HG02571 (cell line): Measurements from ENCODE around the gene SMOC1.
"Not testable (repeated sequence)": the region's sequence is repeated elsewhere in the genome, so short reads cannot be mapped to it uniquely, and the experiment has no call there.

Experiments used
- ATAC-seq: cut with Tn5 transposase; IDR thresholded peaks from one replicate; pipeline ENCODE4 v1.9.1; 2021; ENCODE audit warnings: mild to moderate bottlenecking, moderate library complexity; ENCODE audit not compliant: unreplicated experiment

SMOC1 gene

GRCh38 chr14:69896972-69897371, 17.8 kb downstream of the SMOC1 start:
- ATAC-seq = no peak

GRCh38 chr14:69900603-69901002, 21.4 kb downstream of the SMOC1 start:
- no peak for ATAC-seq

- ATAC-seq = no peak
These were observed 22.1 kb downstream of the SMOC1 start for GRCh38 chr14:69901113-69901951.

- not testable (repeated sequence) for ATAC-seq
These were observed 23.8 kb downstream of the SMOC1 start for GRCh38 chr14:69903046-69903445.

GRCh38 chr14:69904246-69904645, 25.0 kb downstream of the SMOC1 start:
- ATAC-seq = no peak

GRCh38 chr14:69906201-69906600, 27.0 kb downstream of the SMOC1 start:
- ATAC-seq = no peak

GRCh38 chr14:69909826-69910550, 30.8 kb downstream of the SMOC1 start:
- no peak for ATAC-seq

- ATAC-seq = no peak
These were observed 31.7 kb downstream of the SMOC1 start for GRCh38 chr14:69910871-69911270.

- no peak for ATAC-seq
These were observed 34.5 kb downstream of the SMOC1 start for GRCh38 chr14:69913686-69914085.

GRCh38 chr14:69916396-69916795, 37.2 kb downstream of the SMOC1 start:
- no peak for ATAC-seq

GRCh38 chr14:69917287-69917686, 38.1 kb downstream of the SMOC1 start:
- no peak for ATAC-seq

- ATAC-seq = no peak
These were observed 40.6 kb downstream of the SMOC1 start for GRCh38 chr14:69919815-69920214.

GRCh38 chr14:69921052-69921451, 41.8 kb downstream of the SMOC1 start:
- no peak for ATAC-seq

- ATAC-seq = no peak
These were observed 43.0 kb downstream of the SMOC1 start for GRCh38 chr14:69922198-69922597.

- no peak for ATAC-seq
These were observed 45.0 kb downstream of the SMOC1 start for GRCh38 chr14:69924201-69924600.

- no peak for ATAC-seq
These were observed 48.9 kb downstream of the SMOC1 start for GRCh38 chr14:69928111-69928523.

- ATAC-seq = no peak
These were observed 51.7 kb downstream of the SMOC1 start for GRCh38 chr14:69930780-69931379.

GRCh38 chr14:69931960-69932359, 52.7 kb downstream of the SMOC1 start:
- no peak for ATAC-seq

GRCh38 chr14:69932391-69932790, 53.2 kb downstream of the SMOC1 start:
- ATAC-seq = no peak

- no peak for ATAC-seq
These were observed 54.5 kb downstream of the SMOC1 start for GRCh38 chr14:69933623-69934275.

GRCh38 chr14:69937367-69938081, 58.3 kb downstream of the SMOC1 start:
- no peak for ATAC-seq
